Endothelial cell of umbilical vein (primary cell): ENCODE data around the gene KDM4C. TPM values are rescaled to one million over a fixed set of nuclear protein-coding genes. Genes with fewer than 3 reads are reported as not detected.

Experiments used
- BruUV-seq: library from RNA; stranded (reverse); fragments of 400-500 nt; replicated peaks from 2 replicates; lab custom pipeline; 2021; lab: Mats Ljungman, UMichigan
- CTCF ChIA-PET: fragments of 300-600, 350-600 bp; sonication (Branson Sonifier 250); formaldehyde crosslinking; loops from one replicate; lab custom pipeline; 2021; ENCODE audit warnings: antibody characterized with exemption, inconsistent platforms; lab: Charles Lee
- POLR2A ChIA-PET: fragments of 300-600, 350-600 bp; sonication (Branson Sonifier 250); formaldehyde crosslinking; loops from one replicate; lab custom pipeline; 2021; ENCODE audit warnings: antibody characterized with exemption, inconsistent platforms; lab: Charles Lee
- DNase-seq: peaks from one replicate; pipeline ENCODE4 v3.0.0-alpha.2; 2011; ENCODE audit warnings: low read depth, low spot score
- FAIRE-seq: peaks from 2 replicates; lab custom pipeline; 2011; peaks lifted over from hg19 to GRCh38; lab: Jason Lieb, UNC
- H2AFZ ChIP-seq: 2 replicates; pipeline ENCODE4 v1.6.0; 2012; ENCODE audit warnings: low read depth, low read length, control low read depth, inconsistent platforms
- H3K27ac ChIP-seq: 2 replicates; pipeline ENCODE4 v1.5.1; 2011; ENCODE audit warnings: low read depth, mild to moderate bottlenecking, control low read depth, low read length, moderate library complexity; ENCODE audit not compliant: insufficient read depth
- H3K27me3 ChIP-seq, 2 experiments: 2 replicates each; pipeline versions ENCODE4 v1.6.0 to v1.6.1; 2011; ENCODE audit warnings: low read length in 2 of 2, mixed read lengths in 1 of 2; ENCODE audit not compliant: control insufficient read depth in 2 of 2, insufficient read depth in 2 of 2
- H3K36me3 ChIP-seq, 2 experiments: 2 replicates in 1 of 2; 3 replicates in 1 of 2; pipeline ENCODE4 v1.5.1; 2011; ENCODE audit warnings: low read length in 2 of 2, mild to moderate bottlenecking in 1 of 2, moderate library complexity in 1 of 2; ENCODE audit not compliant: control insufficient read depth in 2 of 2, insufficient read depth in 2 of 2; ENCODE audit errors: extremely low read depth in 1 of 2
- H3K4me1 ChIP-seq: 3 replicates; pipeline ENCODE4 v1.5.1; 2011; ENCODE audit warnings: mild to moderate bottlenecking, low read length; ENCODE audit not compliant: control insufficient read depth, insufficient read depth; ENCODE audit errors: extremely low read depth
- H3K4me2 ChIP-seq: 2 replicates; pipeline ENCODE4 v1.6.1; 2011; ENCODE audit warnings: low read length, control low read depth, mixed read lengths; ENCODE audit not compliant: insufficient read depth
- H3K4me3 ChIP-seq, 3 experiments: fragments of 200-600 bp in 1 of 3; sonication (generic), shearing (Covaris generic) in 1 of 3; replicated peaks in 1 of 3; 2 replicates each; pipeline ENCODE4 v1.5.1; 2011 to 2016; ENCODE audit warnings: control low read depth in 3 of 3, low read length in 3 of 3, mild to moderate bottlenecking in 2 of 3, inconsistent platforms in 1 of 3, low read depth in 1 of 3, moderate library complexity in 1 of 3; ENCODE audit not compliant: insufficient read depth in 1 of 3
- H3K79me2 ChIP-seq: 2 replicates; pipeline ENCODE4 v1.6.0; 2012; ENCODE audit warnings: low read length, inconsistent platforms; ENCODE audit not compliant: control insufficient read depth, insufficient read depth
- H3K9ac ChIP-seq: replicated peaks from 2 replicates; pipeline ENCODE3; 2011; ENCODE audit warnings: low read length, control low read depth; ENCODE audit not compliant: insufficient read depth; ENCODE audit errors: extremely low read depth
- H3K9me1 ChIP-seq: replicated peaks from 3 replicates; pipeline ENCODE4 v1.6.0; 2011; ENCODE audit warnings: mild to moderate bottlenecking, low read length; ENCODE audit not compliant: control insufficient read depth, insufficient read depth; ENCODE audit errors: extremely low read depth
- H3K9me3 ChIP-seq: replicated peaks from 2 replicates; pipeline ENCODE4 v1.5.1; 2012; ENCODE audit warnings: low read length, inconsistent platforms; ENCODE audit not compliant: control insufficient read depth, insufficient read depth
- H4K20me1 ChIP-seq: replicated peaks from 2 replicates; pipeline ENCODE3; 2011; ENCODE audit warnings: mild to moderate bottlenecking, low read length; ENCODE audit not compliant: control insufficient read depth, insufficient read depth; ENCODE audit errors: extremely low read depth
- CTCF ChIP-seq, 2 donors: IDR thresholded peaks; 1 replicate in 1 of 2; 2 replicates in 1 of 2; pipeline ENCODE4 v1.5.1; 2011; ENCODE audit warnings: low read length in 2 of 2, mild to moderate bottlenecking in 2 of 2, moderate library complexity in 2 of 2, control low read depth in 1 of 2, inconsistent platforms in 1 of 2, low read depth in 1 of 2; ENCODE audit not compliant: insufficient read depth in 1 of 2; ENCODE audit errors: extremely low read depth in 1 of 2
- EZH2 ChIP-seq: IDR thresholded peaks from 2 replicates; pipeline ENCODE4 v1.6.1; 2012; ENCODE audit warnings: borderline replicate concordance, low read depth, mild to moderate bottlenecking, moderate library complexity, low read length, inconsistent platforms; ENCODE audit not compliant: severe bottlenecking
- FOS ChIP-seq: IDR thresholded peaks from 2 replicates; pipeline ENCODE4 v1.6.1; 2011; ENCODE audit warnings: mild to moderate bottlenecking, low read length, moderate library complexity, borderline replicate concordance; ENCODE audit not compliant: insufficient read depth
- GATA2 ChIP-seq: IDR thresholded peaks from 2 replicates; pipeline ENCODE4 v1.7.0; 2011; ENCODE audit warnings: low read depth, mild to moderate bottlenecking, moderate library complexity, mixed read lengths, low read length; ENCODE audit not compliant: insufficient read length, insufficient read depth
- JUN ChIP-seq: IDR thresholded peaks from 2 replicates; pipeline ENCODE4 v1.6.1; 2011; ENCODE audit warnings: borderline replicate concordance, low read depth; ENCODE audit not compliant: insufficient read length, insufficient read depth
- MAX ChIP-seq: IDR thresholded peaks from 2 replicates; pipeline ENCODE4 v1.6.1; 2011; ENCODE audit not compliant: insufficient read depth, insufficient read length
- MYC ChIP-seq: IDR thresholded peaks from one replicate; pipeline ENCODE4 v1.6.1; 2011; ENCODE audit warnings: mild to moderate bottlenecking, low read depth, low read length
- POLR2A ChIP-seq: IDR thresholded peaks from 2 replicates; pipeline ENCODE4 v1.6.1; 2012; ENCODE audit warnings: low read depth, mild to moderate bottlenecking, control low read depth, low read length
- POLR2AphosphoS5 ChIP-seq: IDR thresholded peaks from 2 replicates; pipeline ENCODE4 v1.6.1; 2012; ENCODE audit warnings: low read depth, mild to moderate bottlenecking, control low read depth, low read length, moderate library complexity; ENCODE audit not compliant: insufficient read depth
- dilution Hi-C: fragments of 300-500 bp; cut with MboI; formaldehyde crosslinking; loops from one replicate; pipeline ENCODE4 v1.15.0; 2019; ENCODE audit warnings: low sequenced_read_pairs; ENCODE audit not compliant: extremely low pct_ligation_motif_present
- intact Hi-C: fragments of 100-400 bp; cut with micrococcal nuclease; formaldehyde crosslinking; loops from one replicate; pipeline ENCODE4 v1.10.0; 2022
- polyA plus RNA-seq, 4 experiments: library from polyadenylated mRNA; depleted of rRNA in 3 of 4; stranded (reverse) in 3 of 4; unstranded in 1 of 4; fragments of >200 nt; gene quantifications; 2 replicates each; pipeline versions ENCODE4 v1.2.1 to v1.2.3, GENCODE V29; 2011 to 2012; ENCODE audit warnings: missing spikeins in 1 of 4
- total RNA-seq: library from RNA; stranded (reverse); gene quantifications from 2 replicates; pipeline ENCODE4 v1.2.3, GENCODE V29; 2021

Gene KDM4C
- total and polyA plus RNA-seq, 2 donors (not counting 3 experiments of a cell fraction or from before 2014, with no cell fraction given): 5.4 to 15.0 TPM

DNA sequence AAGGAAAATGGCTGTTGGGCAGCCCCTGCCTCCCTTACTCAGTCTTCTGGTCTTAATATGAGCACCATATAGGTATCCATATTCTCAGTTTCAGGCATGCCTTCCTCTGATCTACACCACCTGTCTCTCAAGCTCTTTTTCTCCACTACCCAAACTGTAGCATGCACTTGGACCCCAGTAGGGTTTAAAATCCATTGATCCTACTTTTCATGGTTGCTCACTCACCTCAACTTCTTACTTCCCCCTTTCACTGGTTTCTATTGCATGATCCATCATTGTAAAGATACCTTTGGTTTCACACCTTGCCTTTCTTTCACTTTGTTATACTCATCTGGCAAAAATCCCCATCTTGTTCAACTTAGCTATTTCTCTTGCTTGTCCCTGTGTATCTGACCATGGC, 159.4 kb downstream of the KDM4C start:
- Histone ChIP-seq H3K36me3 (no peaks in the 10 kb centered on the region), H3K9me1 (no peaks in the 10 kb centered on the region), H3K27me3 (no peaks in the 10 kb centered on the region), H3K4me3 (no peak overlapping the region), H3K9ac (no peak overlapping the region), H4K20me1 (no peaks in the 10 kb centered on the region), H3K9me3 (no peaks in the 10 kb centered on the region), H3K27ac (no peak overlapping the region), H3K4me1 (no peaks in the 10 kb centered on the region), H2AFZ (no peak overlapping the region), H3K79me2 (no peaks in the 10 kb centered on the region), H3K4me2 (no peak overlapping the region)
- dilution Hi-C loops (no loop called here), intact Hi-C loops (no loop called here)
- POLR2A ChIA-PET: no interaction called here
- FAIRE-seq (no peak), DNase-seq (no peak)
- no peak for TF ChIP-seq EZH2
- TF ChIP-seq POLR2AphosphoS5: no peak
- TF ChIP-seq FOS: no peak
- TF ChIP-seq JUN: no peak
- BruUV-seq: no TSS peak
- CTCF ChIA-PET: interaction anchor here (1.1 kb wide), 1 partner anchor 15 kb away, joined by 3 read pairs; no protein-coding TSS in a partner anchor

DNA sequence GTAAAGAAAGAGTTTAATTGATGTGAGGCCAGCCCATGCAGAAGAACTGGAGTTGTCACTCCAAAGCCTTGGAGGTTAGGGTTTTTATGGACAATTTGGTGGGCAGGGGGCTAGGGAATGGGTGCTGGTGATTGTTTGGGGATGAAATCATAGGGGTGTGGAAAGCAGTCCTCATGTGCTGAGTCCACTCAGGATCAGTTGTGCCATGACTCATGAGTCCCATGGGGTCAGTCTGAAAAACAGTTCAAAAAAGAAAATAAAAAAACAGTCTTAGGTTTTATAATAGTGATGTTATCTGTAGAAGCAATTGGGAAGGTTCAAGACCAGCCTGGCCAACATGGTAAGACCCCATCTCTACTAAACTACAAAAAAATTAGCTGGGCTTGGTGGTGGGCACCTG, 162.3 kb downstream of the KDM4C start:
- Histone ChIP-seq H3K9me1 (no peaks in the 10 kb centered on the region), H3K9ac (no peak overlapping the region), H3K4me1 (peaks cover 9% of the 10 kb centered on the region), H3K36me3 (no peaks in the 10 kb centered on the region), H3K9me3 (no peaks in the 10 kb centered on the region), H3K27ac (no peak overlapping the region), H3K27me3 (no peaks in the 10 kb centered on the region), H2AFZ (no peak overlapping the region), H4K20me1 (no peaks in the 10 kb centered on the region), H3K79me2 (no peaks in the 10 kb centered on the region), H3K4me2 (no peak overlapping the region), H3K4me3 (no peak overlapping the region)
- DNase-seq (no peak), FAIRE-seq (no peak)
- no TSS peak for BruUV-seq
- dilution Hi-C loops (no loop called here), intact Hi-C loops (no loop called here)
- ChIA-PET CTCF (no interaction called here), POLR2A (no interaction called here)
- TF ChIP-seq POLR2AphosphoS5 (no peak), JUN (no peak), CTCF (IDR thresholded peaks at IDR 0.05; ENCODE audit: extremely low read depth in 1 of 2, insufficient read depth in 1 of 2, low read depth in 1 of 2, low read length in 2 of 2) (no peak), POLR2A (no peak), MYC (no peak), GATA2 (no peak), EZH2 (no peak), MAX (no peak), FOS (no peak)
